Neural progenitor cell (in vitro differentiated cells): Measurements from ENCODE around the gene AIMP1.

Experiments
- CTCF ChIP-seq: fragments of 200-600 bp; sonication (generic); IDR thresholded peaks from 2 replicates; pipeline ENCODE4 v1.5.1; 2017; ENCODE audit warnings: antibody characterized with exemption, mild to moderate bottlenecking
- EZH2 ChIP-seq: fragments of 200-600 bp; sonication (generic); IDR thresholded peaks from 2 replicates; pipeline ENCODE4 v1.6.1; 2017; ENCODE audit warnings: antibody characterized with exemption, mild to moderate bottlenecking, moderate library complexity

GRCh38 chr4:106325800-106326199, 9.4 kb downstream of the AIMP1 start:
- TF ChIP-seq CTCF = no peak
- no peak for TF ChIP-seq EZH2
